ENCODE results near the gene DPH1. TPM values are rescaled to one million over a fixed set of nuclear protein-coding genes. Genes with fewer than 3 reads are reported as not detected.

Gene DPH1
- total RNA-seq, 1 donor from 2014 or later = 14.7 TPM

GRCh38 chr17:2028234-2028614 lies 1.7 kb upstream of the DPH1 start:
- TF ChIP-seq CTCF (IDR thresholded peaks at IDR 0.05; ENCODE audit: insufficient read depth, low read length, severe bottlenecking) = no peak
- H3K27me3 ChIP-seq (ENCODE audit: control insufficient read depth, insufficient read depth, low read length) = peaks cover 5% of the 10 kb centered on the region
- FAIRE-seq = no peak
- H3K4me3 ChIP-seq (ENCODE audit: low read depth, low read length) = no peak overlapping the region
- no peak for DNase-seq (ENCODE audit: low read depth)
- H3K36me3 ChIP-seq (ENCODE audit: control insufficient read depth, insufficient read depth, low read length) = peaks cover under 1% of the 10 kb centered on the region

GRCh38 chr17:2028737-2029136 lies 1.2 kb upstream of the DPH1 start:
- TF ChIP-seq CTCF (IDR thresholded peaks at IDR 0.05; ENCODE audit: insufficient read depth, low read length, severe bottlenecking) = no peak
- DNase-seq (ENCODE audit: low read depth) (no peak), FAIRE-seq (no peak)
- Histone ChIP-seq H3K4me3 (ENCODE audit: low read depth, low read length) (no peak overlapping the region), H3K27me3 (ENCODE audit: control insufficient read depth, insufficient read depth, low read length) (peaks cover 5% of the 10 kb centered on the region), H3K36me3 (ENCODE audit: control insufficient read depth, insufficient read depth, low read length) (peaks cover 1% of the 10 kb centered on the region)

- FAIRE-seq (no peak), DNase-seq (ENCODE audit: low read depth) (no peak)
- peak; percentile 54 for TF ChIP-seq CTCF (IDR thresholded peaks at IDR 0.05; ENCODE audit: insufficient read depth, low read length, severe bottlenecking)
- H3K36me3 ChIP-seq (ENCODE audit: control insufficient read depth, insufficient read depth, low read length) = peaks cover 3% of the 10 kb centered on the region
- no peaks in the 10 kb centered on the region for H3K27me3 ChIP-seq (ENCODE audit: control insufficient read depth, insufficient read depth, low read length)
- H3K4me3 ChIP-seq (ENCODE audit: low read depth, low read length) = peak overlapping the region; percentile 99
Observed at GRCh38 chr17:2030779-2031163, 818 bp downstream of the DPH1 start.

- Histone ChIP-seq H3K4me3 (ENCODE audit: low read depth, low read length) (no peak overlapping the region), H3K27me3 (ENCODE audit: control insufficient read depth, insufficient read depth, low read length) (no peaks in the 10 kb centered on the region), H3K36me3 (ENCODE audit: control insufficient read depth, insufficient read depth, low read length) (peaks cover 18% of the 10 kb centered on the region)
- no peak for DNase-seq (ENCODE audit: low read depth)
- no peak for TF ChIP-seq CTCF (IDR thresholded peaks at IDR 0.05; ENCODE audit: insufficient read depth, low read length, severe bottlenecking)
- no peak for FAIRE-seq
Observed at GRCh38 chr17:2033153-2033552, 3.2 kb downstream of the DPH1 start.

- DNase-seq (ENCODE audit: low read depth) (no peak), FAIRE-seq (no peak)
- Histone ChIP-seq H3K36me3 (ENCODE audit: control insufficient read depth, insufficient read depth, low read length) (peaks cover 18% of the 10 kb centered on the region), H3K27me3 (ENCODE audit: control insufficient read depth, insufficient read depth, low read length) (no peaks in the 10 kb centered on the region), H3K4me3 (ENCODE audit: low read depth, low read length) (no peak overlapping the region)
- no peak for TF ChIP-seq CTCF (IDR thresholded peaks at IDR 0.05; ENCODE audit: insufficient read depth, low read length, severe bottlenecking)
Observed at GRCh38 chr17:2034157-2034556, 4.2 kb downstream of the DPH1 start.

DNA sequence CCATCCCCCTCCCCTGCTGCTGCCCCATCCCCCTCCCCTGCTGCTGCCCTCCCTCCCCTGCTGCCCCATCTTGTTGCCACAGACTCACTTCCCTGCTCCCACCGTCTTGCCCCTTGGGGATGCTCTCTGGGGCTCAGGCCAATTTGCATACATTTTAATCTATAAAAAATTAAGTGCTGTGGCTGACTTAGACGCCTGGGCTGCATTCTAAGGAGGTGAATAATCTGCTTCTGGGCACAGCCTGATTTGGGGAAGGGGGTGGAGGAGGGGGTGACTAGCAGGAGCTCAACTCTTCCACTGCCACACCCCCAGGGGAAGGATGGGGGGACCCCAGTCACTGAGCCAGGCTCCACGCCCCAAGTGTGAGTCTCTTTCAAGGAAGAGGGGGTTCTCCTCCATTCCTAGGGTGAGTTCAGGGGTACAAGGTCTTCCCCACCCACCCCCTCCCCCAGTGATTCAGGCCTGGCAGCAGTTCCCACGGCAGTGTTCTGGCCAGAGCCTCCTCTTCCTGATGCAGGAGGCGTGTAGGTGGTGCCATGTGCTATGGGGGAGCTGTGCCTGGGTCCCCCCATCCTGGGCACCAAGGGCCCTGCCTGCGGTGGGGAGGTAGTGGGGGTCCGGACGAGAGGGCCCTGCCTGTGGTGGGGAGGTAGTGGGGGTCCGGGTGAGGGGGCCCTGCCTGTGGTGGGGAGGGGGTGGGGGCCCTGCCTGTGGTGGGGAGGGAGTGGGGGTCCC lies 5.0 kb downstream of the DPH1 start:
- Histone ChIP-seq H3K4me3 (ENCODE audit: low read depth, low read length) (no peak overlapping the region), H3K36me3 (ENCODE audit: control insufficient read depth, insufficient read depth, low read length) (peaks cover 18% of the 10 kb centered on the region), H3K27me3 (ENCODE audit: control insufficient read depth, insufficient read depth, low read length) (no peaks in the 10 kb centered on the region)
- DNase-seq (ENCODE audit: low read depth) (no peak), FAIRE-seq (no peak)
- TF ChIP-seq CTCF (IDR thresholded peaks at IDR 0.05; ENCODE audit: insufficient read depth, low read length, severe bottlenecking) = no peak

All from bronchial epithelial cell (primary cell).